Heart left ventricle (tissue), 13 donors: Measurements from ENCODE around the gene PUM1.

Source experiments
- POLR2A ChIP-seq, 2 donors: fragments of 450-650 bp; IDR thresholded peaks; one replicate each; pipeline ENCODE4 v1.6.1; 2017; ENCODE audit warnings: antibody characterized with exemption in 2 of 2, mild to moderate bottlenecking in 2 of 2, moderate library complexity in 2 of 2
- TF ChIP-seq, protein P1 (sequence below), 12 donors: fragments of 200-600 bp; sonication (generic) in 4 of 12; IDR thresholded peaks; one replicate each; pipeline versions ENCODE4 v1.5.0 to v1.8.0; 2018 to 2022; ENCODE audit warnings: antibody characterized with exemption in 12 of 12, mild to moderate bottlenecking in 5 of 12
- donor health status: ischemic (EF 13 %, LVEDD 7.1; RV severe dilation, severe dysfunction).
- donor health status: DM: no; HTN: yes; CAD: no.
- donor health status: DM: no; HTN: no; CAD: no.
- donor health status: ischemic (EF 25% LVEDD 6.9; RV normal size, moderate dysfunction).
- donor health status: ischemic (EF 25% LVEDD 5.7; RV mildly dilated, moderate dysfunction).
- donor health status: ischemic (EF 35%, LVEDD 5.7; RV mildly dilated, moderate dysfunction).
- donor health status: nonischemic (EF 11% LVEDD 7.7; RV severe dilation, severe dysfunction).
- donor health status: DM: yes; HTN: yes; CAD: no.
- donor health status: PGD.
- donor health status: ischemic (EF 29% LVEDD 5.4; RV normal size, mild dysfunction).
- donor health status: nonischemic (EF 23%, LVEDD 6.1; RV moderate dilation, normal function).

GRCh38 chr1:30966690-30967369, 98.7 kb downstream of the PUM1 start:
- no peak for TF ChIP-seq POLR2A (IDR thresholded peaks at IDR 0.05)
- TF ChIP-seq, protein P1, sequence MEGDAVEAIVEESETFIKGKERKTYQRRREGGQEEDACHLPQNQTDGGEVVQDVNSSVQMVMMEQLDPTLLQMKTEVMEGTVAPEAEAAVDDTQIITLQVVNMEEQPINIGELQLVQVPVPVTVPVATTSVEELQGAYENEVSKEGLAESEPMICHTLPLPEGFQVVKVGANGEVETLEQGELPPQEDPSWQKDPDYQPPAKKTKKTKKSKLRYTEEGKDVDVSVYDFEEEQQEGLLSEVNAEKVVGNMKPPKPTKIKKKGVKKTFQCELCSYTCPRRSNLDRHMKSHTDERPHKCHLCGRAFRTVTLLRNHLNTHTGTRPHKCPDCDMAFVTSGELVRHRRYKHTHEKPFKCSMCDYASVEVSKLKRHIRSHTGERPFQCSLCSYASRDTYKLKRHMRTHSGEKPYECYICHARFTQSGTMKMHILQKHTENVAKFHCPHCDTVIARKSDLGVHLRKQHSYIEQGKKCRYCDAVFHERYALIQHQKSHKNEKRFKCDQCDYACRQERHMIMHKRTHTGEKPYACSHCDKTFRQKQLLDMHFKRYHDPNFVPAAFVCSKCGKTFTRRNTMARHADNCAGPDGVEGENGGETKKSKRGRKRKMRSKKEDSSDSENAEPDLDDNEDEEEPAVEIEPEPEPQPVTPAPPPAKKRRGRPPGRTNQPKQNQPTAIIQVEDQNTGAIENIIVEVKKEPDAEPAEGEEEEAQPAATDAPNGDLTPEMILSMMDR (IDR thresholded peaks at IDR 0.05), result no peak
